GM21447 (cell line): ENCODE measurements around the gene NEGR1.

Source experiments
- ATAC-seq: cut with Tn5 transposase; IDR thresholded peaks from one replicate; pipeline ENCODE4 v1.9.1; 2021; ENCODE audit not compliant: unreplicated experiment

NEGR1 gene

DNA sequence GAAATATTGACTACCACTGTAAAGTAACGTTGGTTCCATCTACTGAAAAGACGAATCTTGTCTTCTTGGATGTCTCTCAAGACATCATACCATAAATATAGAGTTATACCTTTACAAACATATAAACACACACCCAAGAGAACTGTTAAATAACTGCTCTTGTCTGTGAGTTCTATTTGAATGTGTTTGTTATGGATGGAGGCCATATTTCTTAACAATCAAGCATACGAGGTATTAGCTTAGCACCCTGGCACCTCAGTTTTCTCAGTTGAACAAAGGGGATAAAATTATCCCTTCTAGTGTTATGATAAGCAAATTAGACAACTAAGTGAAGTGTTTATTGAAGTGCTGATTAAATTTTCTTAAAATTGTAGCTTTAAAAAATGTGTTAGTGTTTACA, 864.9 kb downstream of the NEGR1 start:
- ATAC-seq: no peak

GRCh38 chr1:71414179-71414578, 868.2 kb downstream of the NEGR1 start:
- ATAC-seq: no peak

DNA sequence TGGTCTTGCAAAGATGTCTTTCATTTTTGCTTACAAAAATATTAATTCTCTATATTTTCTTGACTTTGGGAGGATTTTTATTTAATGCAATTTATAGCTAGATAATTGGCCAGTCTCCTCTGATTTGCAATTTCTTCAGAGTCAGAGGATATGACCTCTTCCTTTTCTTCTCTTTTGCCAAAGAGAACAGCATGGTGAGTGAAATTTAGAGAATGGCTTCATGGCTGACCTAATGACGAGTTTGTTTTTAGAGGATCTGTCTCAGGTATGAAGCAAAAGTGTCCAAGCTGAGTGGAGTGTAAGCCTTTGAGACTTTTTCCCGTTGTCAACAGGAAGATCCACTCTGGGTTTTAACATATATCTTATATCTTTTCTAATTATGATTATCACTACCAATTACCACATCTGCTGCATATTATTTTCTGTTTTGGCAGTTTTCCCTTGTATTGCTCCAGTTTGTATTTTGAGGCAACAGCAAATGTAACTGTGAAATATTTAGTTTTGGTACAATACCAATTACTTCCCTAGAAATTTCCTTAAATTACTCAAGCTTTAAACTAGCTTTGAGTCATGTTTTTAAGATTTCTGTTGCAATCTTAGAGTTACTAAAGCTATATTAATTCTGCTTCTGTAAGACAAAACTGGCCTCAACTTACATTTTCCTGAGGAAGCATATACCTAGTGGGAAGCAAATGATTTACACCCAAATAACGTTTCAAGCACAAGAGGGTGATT, 868.7 kb downstream of the NEGR1 start:
- ATAC-seq: no peak

- ATAC-seq: no peak
Measured at GRCh38 chr1:71400050-71400449, 882.3 kb downstream of the NEGR1 start.

DNA sequence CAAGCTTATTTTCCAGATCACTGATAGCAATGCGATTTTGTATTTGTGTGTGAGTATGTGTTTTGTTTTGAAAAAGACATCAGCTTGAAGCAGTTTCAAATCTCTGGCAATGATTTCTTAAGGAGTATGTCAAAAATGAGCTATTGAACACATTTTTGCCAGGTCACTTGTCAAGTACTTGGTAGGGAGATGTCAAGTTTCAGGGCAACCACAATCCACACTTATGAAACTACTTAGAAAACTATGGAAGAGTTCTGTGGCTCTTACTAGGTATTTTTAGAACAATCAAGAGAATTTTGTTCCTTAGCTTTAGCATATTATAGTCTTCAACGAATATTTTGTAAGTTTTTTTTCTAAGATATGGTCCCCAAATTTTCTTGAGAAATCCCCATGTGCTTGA, 882.7 kb downstream of the NEGR1 start:
- no peak for ATAC-seq

DNA sequence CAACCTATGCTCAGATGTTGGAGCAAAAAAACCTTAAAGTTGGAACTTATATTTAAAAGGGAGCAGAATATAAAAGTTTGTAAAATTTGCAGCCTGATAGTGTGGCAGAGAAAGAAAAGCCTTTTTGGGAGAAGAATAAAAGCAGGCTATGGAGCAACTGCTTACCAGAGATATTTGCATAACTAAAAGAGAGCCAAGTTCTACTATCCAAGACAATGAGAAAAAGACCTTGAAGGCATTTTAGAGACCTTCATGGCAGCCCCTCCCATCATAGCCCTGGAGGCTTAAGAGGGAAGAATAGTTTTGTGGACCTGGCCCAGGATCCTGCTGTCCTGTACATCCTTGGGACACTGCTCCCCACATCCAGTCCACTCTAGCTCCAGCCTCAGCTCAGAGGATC, 889.0 kb downstream of the NEGR1 start:
- ATAC-seq: no peak

DNA sequence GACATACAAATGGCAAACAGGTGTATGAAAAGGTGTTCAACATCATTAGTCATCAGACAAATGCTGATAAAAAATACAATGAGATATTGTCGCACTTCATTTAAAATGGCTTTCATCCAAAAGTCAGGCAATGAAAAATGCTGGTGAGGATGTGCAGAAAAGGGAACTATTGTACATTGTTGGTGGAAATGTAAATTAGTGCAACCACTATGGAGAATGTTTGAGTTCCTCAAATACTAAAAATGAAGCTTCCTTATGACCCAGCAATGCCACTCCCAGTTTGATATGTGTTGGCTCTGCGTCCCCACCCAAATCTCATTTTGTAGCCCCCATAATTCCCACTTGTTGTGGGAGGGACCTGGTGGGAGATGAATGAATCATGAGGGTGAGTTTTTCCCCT, 891.8 kb downstream of the NEGR1 start:
- ATAC-seq: no peak

GRCh38 chr1:71377886-71378285, 904.5 kb downstream of the NEGR1 start:
- no peak for ATAC-seq

GRCh38 chr1:71372496-71372895, 909.8 kb downstream of the NEGR1 start:
- no peak for ATAC-seq

GRCh38 chr1:71371581-71371980, 910.8 kb downstream of the NEGR1 start:
- ATAC-seq: no peak

- no peak for ATAC-seq
Measured at GRCh38 chr1:71364236-71364635, 918.1 kb downstream of the NEGR1 start.

GRCh38 chr1:71362691-71363090, 919.6 kb downstream of the NEGR1 start:
- ATAC-seq: no peak

- ATAC-seq: no peak
Measured at GRCh38 chr1:71362076-71362475, 920.3 kb downstream of the NEGR1 start.

- no peak for ATAC-seq
Measured at GRCh38 chr1:71357708-71358107, 924.6 kb downstream of the NEGR1 start.

DNA sequence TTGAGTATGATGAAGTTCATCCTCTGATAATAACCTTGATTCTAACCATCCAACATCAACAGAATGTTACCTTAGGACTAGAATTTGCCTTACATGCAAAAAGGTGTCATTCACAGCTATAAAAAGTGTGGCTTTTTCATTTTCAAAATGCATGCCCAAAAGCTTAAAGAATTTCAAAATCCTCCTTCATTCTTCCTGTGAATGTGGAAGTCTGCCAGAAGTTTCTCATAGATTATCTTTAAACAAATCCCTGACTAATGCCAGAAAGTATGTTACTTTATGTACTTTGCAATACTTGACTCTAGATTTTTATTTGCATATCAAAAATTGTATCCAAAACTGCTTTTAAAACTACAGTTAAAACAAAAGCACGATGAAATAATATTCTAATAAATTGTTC, 930.9 kb downstream of the NEGR1 start:
- no peak for ATAC-seq

GRCh38 chr1:71350805-71351204, 931.5 kb downstream of the NEGR1 start:
- no peak for ATAC-seq

DNA sequence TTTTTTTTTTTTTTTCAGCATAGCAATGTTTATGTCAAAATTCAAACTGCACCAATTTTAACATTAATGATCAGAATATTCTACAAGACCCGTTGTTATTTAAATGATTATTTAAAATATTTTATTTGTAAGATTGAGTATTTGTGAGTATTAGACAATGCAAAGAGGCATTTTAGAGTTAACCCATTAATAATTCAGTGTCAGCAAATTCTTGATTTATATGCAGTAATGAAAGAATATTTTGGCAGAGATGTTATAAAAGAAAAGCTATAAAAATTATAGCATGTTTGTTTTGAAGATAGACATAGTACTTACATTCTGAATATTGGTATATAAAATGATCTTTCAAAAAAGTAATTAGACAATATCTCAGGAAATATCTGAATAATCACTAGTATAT, 932.0 kb downstream of the NEGR1 start:
- ATAC-seq: no peak
